Calu3 (cell line): ENCODE data around the gene SAMD10. TPM values are rescaled to one million over a fixed set of nuclear protein-coding genes. Genes with fewer than 3 reads are reported as not detected.

Experiments
- BruUV-seq: library from RNA; stranded (reverse); fragments of 400-500 nt; replicated peaks from 2 replicates; lab custom pipeline; 2021; lab: Mats Ljungman, UMichigan
- CTCF ChIA-PET: fragments of 300-600 bp; sonication (Branson Sonifier 250); formaldehyde crosslinking; loops from one replicate; lab custom pipeline; 2022; ENCODE audit warnings: antibody characterized with exemption; lab: Charles Lee
- DNase-seq: peaks from one replicate; pipeline ENCODE4 v3.0.0; 2022
- H3K27ac Mint-ChIP-seq: one replicate; pipeline ENCODE4 v1.8.0; 2022; ENCODE audit warnings: mixed read lengths; ENCODE audit not compliant: unreplicated experiment
- H3K27me3 Mint-ChIP-seq: one replicate; pipeline ENCODE4 v1.8.0; 2022; ENCODE audit warnings: mixed read lengths; ENCODE audit not compliant: unreplicated experiment
- H3K36me3 Mint-ChIP-seq: one replicate; pipeline ENCODE4 v1.8.0; 2022; ENCODE audit warnings: mild to moderate bottlenecking, moderate library complexity, mixed read lengths; ENCODE audit not compliant: insufficient read depth, unreplicated experiment
- H3K4me1 Mint-ChIP-seq: one replicate; pipeline ENCODE4 v1.8.0; 2022; ENCODE audit warnings: mild to moderate bottlenecking, low read depth, mixed read lengths; ENCODE audit not compliant: unreplicated experiment
- H3K4me3 Mint-ChIP-seq: one replicate; pipeline ENCODE4 v1.8.0; 2022; ENCODE audit warnings: mild to moderate bottlenecking, low read depth, moderate library complexity, mixed read lengths; ENCODE audit not compliant: unreplicated experiment
- H3K9me3 Mint-ChIP-seq: one replicate; pipeline ENCODE4 v1.8.0; 2022; ENCODE audit warnings: low read depth, mixed read lengths; ENCODE audit not compliant: unreplicated experiment
- CTCF ChIP-seq: fragments of 200-600 bp; IDR thresholded peaks from one replicate; pipeline ENCODE4 v1.8.0; 2022; ENCODE audit warnings: antibody characterized with exemption; ENCODE audit not compliant: unreplicated experiment
- intact Hi-C: fragments of 100-400 bp; cut with micrococcal nuclease; formaldehyde crosslinking; loops from one replicate; pipeline ENCODE4 v1.10.0; 2022; ENCODE audit not compliant: unreplicated experiment
- total RNA-seq: library from RNA; stranded (reverse); gene quantifications from 2 replicates; pipeline ENCODE4 v1.2.3, GENCODE V29; 2022

Gene SAMD10
- total RNA-seq, 1 experiment from 2014 or later: 23.6 TPM

DNA sequence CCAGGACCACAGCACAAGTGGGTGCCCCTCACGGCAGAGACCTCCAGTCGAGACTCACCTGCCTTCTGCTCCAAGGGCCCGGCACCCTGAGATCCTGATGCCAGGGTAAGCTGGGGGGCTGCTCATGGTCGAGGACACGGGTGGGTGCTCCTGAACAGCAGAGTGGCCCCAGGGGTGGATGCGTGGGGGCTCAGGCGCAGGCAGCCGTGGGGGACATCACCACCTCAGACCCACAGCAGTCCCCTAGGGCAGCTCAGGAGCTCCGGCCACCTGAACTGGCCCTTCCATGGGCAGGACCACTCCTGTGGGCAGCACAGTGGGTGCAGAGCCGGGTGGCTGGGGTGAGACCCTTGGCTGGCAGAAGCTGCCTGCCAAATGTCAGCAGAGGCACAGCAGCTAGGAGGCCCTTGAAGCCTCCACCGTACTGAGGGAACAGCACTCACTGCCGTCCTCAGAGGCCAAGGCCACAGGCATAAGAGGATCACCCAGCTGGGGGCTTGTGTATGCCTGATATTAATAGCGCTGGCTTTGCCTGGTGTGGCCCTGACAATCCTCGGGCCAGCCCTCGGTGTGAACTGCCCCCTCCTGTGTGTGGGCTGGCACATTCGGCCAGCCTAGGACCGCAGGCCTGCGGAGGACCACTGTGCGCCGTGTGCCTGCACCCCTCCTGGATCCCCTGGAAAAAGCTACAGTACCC lies 28.6 kb downstream of the SAMD10 start:
- no TSS peak for BruUV-seq
- Mint-ChIP-seq H3K4me1 (peaks cover 42% of the 10 kb centered on the region), H3K9me3 (no peaks in the 10 kb centered on the region), H3K27me3 (no peaks in the 10 kb centered on the region), H3K27ac (no peak overlapping the region), H3K4me3 (no peak overlapping the region), H3K36me3 (peaks cover 75% of the 10 kb centered on the region)
- no peak for DNase-seq
- no peak for TF ChIP-seq CTCF
- CTCF ChIA-PET: no interaction called here
- intact Hi-C loops: no loop called here

- Mint-ChIP-seq H3K9me3 (no peaks in the 10 kb centered on the region), H3K27me3 (no peaks in the 10 kb centered on the region), H3K36me3 (peaks cover 78% of the 10 kb centered on the region), H3K4me1 (peaks cover 19% of the 10 kb centered on the region), H3K4me3 (peak overlapping the region; percentile 1), H3K27ac (peak overlapping the region; percentile 84)
- DNase-seq: no peak
- TF ChIP-seq CTCF: no peak
- BruUV-seq: no TSS peak
- intact Hi-C loops: no loop called here
- CTCF ChIA-PET: no interaction called here
Measured at GRCh38 chr20:63947638-63948456, 31.6 kb downstream of the SAMD10 start.

DNA sequence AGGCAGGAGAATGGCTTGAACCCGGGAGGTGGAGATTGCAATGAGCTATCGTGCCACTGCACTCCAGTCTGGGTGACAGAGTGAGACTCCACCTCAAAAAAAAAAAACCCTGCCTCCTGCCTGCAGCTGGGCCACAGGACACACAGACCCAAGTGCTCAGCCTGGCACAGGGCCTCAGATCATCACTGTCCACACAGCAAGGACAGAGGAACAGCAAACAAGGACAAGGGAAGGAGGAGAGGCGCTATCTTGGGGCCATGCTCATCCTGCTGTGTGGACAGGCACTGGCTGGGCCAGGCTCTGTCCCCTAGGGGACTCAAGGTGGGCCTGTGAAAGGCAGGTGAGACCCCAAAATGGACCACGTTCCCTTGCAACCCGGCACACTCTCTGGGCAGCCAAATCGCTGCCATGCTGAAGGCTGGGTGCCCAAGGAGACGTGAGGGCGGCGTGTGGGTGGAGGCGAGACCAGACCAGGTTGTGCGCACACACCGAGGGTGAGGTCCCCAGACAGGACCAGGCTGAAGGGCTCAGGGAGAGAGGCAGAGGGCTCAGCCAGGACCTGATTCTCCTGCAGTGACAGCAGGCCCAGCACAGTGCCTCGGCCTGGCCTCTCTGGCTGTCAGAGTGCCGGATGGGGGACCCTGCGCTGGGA lies 32.3 kb downstream of the SAMD10 start:
- no peak for DNase-seq
- Mint-ChIP-seq H3K4me1 (peaks cover 19% of the 10 kb centered on the region), H3K27ac (peak overlapping the region; percentile 28), H3K9me3 (no peaks in the 10 kb centered on the region), H3K4me3 (peak overlapping the region; percentile 1), H3K36me3 (peaks cover 80% of the 10 kb centered on the region), H3K27me3 (no peaks in the 10 kb centered on the region)
- CTCF ChIA-PET: no interaction called here
- TF ChIP-seq CTCF: no peak
- no TSS peak for BruUV-seq
- intact Hi-C loops: no loop called here
